Occipital lobe (tissue), 2 donors: ENCODE data around the gene TOM1L2. TPM values are rescaled to one million over a fixed set of nuclear protein-coding genes. Genes with fewer than 3 reads are reported as not detected.
"Not testable (repeated sequence)": the region's sequence is repeated elsewhere in the genome, so short reads cannot be mapped to it uniquely, and the experiment has no call there.

Experiments
- DNase-seq: peaks from one replicate; lab custom pipeline; 2025; lab: John Stamatoyannopoulos, UW
- total RNA-seq: library from RNA; depleted of rRNA; stranded (reverse); fragments of >200 nt; gene quantifications from one replicate; pipeline ENCODE4 v1.2.3, GENCODE V29; 2014

TOM1L2 gene
- total RNA-seq, 1 donor from 2014 or later: 17.8 TPM

DNA sequence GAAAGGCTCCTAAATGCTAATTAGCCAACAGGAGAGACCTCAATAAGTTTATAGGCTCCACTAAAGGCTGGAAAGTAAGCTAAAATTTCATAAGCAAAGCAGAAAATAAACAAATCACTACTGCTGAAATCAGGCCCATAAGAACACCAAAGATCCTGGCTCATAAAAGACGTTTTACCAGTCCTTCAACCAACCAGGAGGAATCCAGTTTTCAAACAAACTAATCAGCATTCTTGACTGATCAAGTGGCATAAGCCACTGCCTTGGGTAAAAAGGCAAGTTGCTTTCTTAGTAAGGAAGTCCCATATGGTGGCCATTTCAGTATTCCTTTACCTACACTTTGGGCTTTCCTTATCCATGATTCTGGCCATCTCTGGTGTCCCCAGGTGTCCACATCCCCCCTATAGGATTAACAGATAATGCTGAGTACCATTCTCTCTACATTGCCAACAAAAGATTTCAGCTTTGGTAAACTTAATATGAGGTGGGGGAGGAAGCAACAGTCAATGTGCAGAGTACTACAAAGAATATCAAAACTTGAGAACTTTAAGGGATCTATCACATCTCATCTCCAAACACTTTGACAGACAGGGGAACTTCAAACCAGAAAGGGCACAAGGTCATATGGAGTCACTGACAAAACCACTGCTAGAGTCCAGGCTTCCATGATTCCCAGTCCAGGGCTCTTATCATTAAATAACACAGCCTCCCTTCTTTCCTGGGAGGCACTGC is 1.3 kb downstream of the TOM1L2 start:
- DNase-seq: no peak

DNA sequence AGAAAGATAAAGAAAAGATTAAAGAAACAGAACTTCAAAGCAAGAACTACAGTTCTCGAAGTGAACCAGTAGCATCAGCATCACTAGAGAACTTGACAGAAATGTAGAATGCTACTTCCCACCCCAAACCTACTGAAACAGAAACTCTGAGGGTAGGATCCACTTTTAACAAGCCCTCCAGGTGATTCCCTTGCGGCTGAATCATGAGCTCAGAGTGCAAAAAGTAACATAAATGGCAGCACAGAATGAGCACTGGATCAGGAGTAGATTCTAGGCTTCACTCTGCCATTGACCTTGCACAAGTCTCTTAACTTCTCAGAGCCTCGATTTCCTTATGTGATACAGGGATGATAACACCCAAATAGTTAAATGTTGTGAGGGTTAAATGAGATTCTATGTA is 5.8 kb downstream of the TOM1L2 start:
- no peak for DNase-seq

DNA sequence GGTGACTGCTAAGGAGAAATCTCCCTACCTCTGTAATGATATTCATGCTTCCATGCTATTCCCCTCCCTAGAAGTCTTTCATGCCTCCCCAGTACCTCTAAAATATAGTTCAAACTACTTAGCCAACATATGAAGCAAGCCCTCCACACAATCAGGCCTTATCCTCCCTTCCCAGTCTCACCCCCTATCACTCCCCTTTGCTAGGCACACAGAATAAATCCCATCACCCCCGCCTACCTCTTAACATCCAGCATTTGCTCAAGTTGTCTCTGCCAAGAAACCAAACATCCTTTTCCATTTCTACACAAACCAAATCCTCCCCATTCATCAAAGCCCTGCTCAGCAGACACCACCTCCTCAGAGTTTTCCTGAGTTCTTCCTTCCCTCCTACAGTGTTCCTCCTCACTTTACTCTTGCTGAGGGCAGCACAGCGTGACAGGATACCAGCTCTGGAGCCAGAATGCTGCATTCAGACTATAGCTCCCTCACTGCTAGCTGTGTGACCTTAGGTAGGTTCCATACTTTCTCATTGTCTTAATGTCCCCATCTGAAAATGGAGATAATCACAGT is 7.0 kb downstream of the TOM1L2 start:
- DNase-seq: no peak

DNA sequence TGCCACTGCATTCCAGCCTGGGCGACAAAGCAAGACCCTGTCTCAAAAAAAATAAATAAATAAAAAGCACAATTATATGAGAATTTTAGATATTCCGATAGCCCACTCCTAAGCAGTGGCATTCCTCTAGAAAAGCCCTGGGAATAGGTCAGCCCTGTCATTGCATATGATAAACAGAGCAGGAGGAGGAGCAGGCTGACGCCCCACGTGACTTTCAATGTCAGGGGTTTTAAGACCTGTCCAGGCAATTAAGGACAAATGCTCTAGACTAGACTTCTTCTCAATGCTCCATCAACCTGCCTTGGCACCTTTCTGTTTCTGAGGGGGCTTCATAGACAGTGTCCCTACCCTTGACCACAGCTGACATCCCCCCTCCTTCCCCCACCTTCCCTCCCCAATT is 7.5 kb downstream of the TOM1L2 start:
- DNase-seq: no peak

DNA sequence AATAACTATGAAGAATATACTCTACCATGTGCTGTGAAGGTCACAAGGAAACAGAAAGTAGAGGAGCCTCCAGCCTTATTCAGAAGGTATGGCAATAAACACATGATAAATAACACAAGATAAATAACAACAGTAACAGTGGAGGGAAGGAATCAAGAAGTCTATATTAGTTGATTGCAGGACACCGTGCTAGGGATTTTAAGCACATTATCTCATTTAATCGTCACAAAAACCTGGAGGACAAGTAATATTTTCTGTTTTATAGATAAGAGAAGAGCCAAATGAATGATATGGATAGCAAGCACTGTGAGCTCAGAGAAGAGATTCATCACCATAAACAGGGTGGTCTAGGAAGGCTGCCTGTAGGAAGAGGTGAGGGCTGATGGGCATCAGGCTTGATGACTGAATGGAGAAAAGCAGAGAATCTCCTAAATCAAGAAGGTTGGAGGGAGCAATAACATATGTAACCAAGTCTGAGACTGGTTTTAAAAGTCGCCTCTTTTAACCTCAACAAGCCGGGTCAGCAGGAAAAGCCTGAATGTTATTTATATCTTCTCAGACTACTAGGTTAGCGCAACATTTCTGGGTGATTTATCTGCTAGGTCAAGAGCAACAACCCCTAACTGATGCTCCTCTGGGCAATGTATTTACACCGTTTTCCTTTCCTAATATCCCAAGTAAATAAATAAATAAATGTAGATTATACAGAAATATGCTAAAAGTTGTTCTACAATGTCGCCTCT is 8.3 kb downstream of the TOM1L2 start:
- no peak for DNase-seq

DNA sequence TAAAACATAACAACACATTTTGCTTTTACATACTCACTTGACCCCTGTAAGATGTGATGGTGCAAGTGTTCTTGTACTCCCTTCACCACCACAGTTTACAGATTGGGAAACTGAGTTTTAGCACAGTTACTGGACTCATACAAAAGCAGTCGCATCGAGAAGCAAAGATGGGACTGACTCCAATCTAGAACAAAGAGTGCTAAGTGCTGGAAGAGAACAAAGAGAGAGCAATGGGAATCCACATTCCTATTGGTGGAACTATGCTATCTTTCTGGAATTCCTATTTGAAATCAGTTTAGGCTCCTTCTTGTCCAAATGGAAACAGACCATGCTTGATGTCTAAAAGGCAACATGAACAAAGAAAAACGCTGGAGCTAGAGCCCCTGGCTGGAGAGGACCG is 9.1 kb downstream of the TOM1L2 start:
- DNase-seq: no peak

DNA sequence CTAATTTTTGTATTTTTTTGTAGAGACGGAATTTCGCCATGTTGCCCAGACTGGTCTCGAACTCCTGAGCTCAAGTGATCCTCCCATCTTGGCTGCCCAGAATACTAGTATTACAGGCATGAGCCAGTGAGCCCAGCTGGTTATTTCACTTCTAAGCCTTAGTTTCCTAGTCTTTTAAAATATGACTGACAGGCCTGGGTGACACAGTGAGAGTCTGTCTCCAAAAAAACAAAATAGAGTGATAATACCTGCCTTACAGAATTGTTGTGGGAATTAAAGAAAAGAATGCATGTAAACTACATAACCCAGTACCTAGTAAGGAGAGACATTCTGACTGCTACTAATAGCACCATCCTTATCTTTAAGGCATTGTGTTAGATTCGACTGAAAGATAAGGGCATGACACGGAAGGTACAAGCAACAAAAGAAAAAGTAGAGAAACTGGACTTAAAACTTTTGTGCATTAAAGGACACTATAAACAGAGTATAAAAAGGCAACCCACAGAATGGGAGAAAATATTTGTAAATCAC is 11.6 kb downstream of the TOM1L2 start:
- no peak for DNase-seq

DNA sequence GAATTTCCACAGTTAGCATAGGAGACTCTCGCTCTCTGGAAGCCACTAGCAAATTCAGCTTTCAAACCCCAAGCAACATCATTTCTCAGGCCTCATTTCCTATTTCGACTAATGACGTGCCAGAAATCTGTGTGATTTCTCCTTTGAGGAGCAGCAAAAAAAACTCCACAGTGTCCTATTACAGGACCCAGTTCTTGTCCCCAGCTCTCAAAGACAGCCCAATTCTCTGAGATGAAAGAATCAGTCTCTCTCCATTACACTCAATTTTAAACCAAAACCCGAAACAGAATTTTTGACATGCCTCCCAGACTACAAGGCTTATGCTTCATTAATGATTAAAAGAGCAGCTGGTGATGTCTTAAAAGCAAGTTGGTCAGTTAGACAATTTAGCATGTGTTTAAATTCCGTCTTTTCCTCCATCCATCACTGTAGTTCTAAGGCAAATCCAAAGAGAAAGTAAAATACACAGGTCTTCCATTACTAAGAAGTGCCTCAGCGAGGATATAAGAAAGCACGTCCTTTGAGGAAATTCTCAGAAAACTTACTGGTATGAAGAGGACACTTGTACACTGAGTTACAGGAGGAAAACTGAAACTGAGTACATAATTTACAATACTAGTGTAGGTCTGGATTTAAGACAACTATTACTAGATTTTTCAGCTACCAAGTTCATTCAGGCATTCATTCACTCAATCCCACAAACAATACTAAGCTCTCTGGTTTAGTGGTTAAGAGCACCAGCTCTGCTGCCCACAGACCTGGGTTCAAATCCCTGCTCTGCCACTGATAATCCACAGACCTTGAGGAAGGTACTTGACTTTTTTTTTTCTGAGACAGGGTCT is 12.5 kb downstream of the TOM1L2 start:
- no peak for DNase-seq

DNA sequence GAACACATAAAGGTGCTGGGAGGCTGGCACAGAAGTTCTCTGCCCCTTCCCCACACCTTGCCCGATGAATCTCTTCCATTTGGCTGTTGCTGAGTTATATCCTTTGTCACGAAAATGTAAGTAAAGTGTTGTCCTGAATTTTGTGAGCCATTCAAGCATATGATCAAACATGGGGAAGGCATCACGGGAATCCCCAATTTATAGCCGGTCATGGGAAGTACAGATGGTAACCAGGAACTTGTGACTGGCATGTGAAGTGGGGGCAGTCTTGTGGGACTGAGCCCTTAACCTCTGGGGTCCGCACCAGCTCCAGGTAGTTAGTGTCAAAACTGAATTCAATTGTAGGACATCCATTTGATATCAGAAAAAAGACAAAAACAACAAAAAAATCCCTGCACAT is 13.2 kb downstream of the TOM1L2 start:
- DNase-seq: no peak

DNA sequence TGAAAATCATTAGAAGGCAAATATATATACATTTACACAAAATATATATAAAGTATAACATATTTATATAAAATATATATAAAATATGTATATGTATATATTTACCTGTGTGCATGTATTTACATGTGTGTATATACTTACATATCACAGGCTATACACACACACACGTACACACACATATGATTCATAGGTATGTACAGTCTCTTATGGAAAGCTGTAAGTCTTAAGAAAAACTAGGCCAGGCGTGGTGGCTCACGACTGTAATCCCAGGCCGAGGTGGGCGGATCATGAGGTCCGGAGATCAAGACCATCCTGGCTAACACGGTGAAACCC is 14.7 kb downstream of the TOM1L2 start:
- no peak for DNase-seq

DNA sequence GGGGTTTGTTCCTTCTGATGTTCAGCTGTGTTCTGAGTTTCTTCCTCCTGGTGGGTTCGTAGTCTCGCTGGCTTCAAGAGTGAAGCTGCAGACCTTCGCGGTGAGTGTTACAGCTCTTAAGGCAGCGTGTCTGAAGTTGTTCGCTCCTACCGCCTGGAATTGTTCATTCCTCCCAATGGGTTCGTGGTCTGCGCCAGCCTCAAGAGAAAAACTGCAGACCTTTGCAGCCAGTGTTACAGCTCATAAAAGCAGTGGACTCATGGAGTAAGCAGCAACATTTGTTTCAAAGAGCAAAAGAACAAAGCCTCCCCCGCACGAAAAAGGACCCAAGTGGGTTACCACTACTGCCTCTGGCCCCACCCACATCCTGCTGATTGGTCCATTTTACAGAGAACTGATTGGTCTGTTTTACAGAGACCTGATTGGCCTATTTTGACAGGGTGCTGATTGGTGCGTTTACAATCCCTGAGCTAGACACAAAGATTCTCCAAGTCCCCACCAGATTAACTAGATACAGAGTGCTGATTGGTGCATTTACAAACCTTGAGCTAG is 16.3 kb downstream of the TOM1L2 start:
- DNase-seq: not testable (repeated sequence)

DNA sequence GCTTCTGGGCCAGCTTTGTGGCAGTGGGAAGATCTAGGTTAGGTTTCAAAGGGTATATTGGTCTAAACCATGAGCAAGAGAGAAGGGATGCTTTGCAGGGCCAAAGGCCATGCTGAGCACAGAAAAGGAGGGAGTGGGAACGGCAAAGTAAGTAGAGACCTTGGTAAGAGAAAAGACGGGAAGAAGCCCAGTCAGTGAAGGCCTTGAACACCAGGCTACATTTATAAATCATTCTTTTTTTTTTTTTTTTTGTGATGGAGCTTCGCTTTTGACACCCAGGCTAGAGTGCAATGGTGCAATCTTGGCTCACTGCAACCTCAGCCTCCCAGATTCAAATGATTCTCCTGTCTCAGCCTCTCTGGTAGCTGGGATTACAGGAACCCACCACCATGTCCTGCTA is 18.1 kb downstream of the TOM1L2 start:
- DNase-seq: no peak

DNA sequence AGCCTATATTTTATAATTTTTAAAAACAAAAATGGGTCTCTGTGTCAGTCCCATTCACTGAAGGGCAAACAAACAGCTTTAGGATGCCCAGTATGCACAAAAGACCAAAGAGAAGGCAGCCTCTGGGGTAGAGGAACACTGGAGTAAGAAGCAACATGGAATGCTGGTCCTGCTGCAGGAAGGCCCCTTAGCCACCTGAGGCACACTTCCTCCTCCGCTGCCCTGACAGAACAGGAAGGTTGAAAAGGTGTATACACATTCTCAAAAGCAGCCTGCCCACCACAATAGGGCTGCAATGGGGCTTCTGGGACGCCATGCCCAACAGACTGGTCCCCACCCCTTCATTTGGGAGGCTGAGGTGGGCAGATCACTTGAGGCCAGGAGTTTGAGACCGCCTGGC is 19.5 kb downstream of the TOM1L2 start:
- DNase-seq: no peak

DNA sequence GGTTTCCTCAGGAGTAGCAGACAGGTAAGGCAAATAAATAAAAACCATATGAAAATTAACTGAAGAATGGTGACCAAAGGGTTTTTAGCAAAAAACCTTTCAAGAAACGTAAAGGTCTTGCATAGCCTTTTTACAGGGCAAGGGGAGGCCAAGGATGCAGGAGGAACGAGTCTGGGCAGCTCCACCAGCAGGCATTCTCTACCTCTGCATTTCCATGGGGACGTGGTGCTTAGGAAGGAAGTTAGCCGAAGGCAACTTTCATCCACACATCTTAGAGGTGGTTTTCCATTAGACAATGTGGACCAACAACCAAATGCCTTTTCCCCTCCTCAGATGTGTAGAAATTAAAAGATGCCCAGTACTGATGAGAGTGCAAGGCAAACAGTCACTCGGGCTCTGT is 20.7 kb downstream of the TOM1L2 start:
- DNase-seq: no peak

DNA sequence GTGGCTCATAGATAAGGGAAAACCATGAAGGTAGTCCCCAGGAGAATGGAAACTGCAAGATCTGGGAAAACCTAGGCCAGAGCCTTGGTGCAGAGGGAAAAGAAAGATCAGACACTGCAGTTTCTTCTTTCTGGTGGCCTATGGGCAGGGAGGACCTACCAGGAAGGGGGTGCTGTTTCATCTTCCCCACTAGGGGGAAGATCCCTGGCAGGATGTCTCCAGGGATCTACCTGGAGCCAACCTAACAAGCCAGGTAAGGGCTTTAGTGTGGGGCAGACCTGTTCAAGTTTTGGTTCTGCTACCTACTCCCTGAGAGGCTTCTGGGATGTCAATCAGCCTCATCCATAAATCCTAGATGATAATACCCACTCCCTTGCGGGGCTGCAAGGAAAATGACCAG is 21.4 kb downstream of the TOM1L2 start:
- no peak for DNase-seq

DNA sequence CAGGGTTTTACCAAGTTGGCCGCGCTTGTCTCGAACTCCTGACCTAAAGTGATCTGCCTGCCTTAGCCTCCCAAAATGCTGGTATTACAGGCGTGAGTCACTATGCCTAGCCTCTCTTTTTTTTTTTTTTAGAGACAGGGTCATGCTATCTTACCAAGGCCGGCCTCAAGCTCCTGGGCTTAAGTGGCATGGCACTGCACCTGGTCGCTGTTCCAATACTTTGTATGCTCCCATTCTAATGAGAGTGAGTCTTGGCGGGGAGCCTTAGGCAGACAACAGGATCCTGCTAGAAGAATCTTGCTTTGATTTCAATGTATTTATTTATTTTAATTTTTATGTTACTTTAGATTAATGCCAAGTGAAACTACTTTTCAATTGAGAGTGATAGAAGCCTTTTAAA is 21.9 kb downstream of the TOM1L2 start:
- DNase-seq: no peak

DNA sequence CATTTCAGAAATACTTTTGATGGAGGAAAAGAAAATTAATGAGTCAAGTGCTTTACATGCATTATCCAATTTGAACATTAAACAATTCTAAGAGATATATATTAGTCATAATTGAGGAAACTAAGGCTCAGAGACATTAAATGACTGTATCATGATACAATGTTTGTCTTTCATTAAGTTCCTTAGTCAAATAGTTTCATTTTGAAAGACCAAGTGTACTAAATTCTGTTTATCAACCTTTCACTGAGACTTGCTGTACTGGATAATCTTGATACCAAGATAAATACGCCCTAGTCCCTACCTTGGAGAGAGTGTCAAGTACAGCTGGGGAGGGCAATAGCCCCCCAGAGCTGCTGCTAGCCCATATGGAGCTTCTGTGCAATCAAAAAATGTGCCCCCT is 24.2 kb downstream of the TOM1L2 start:
- DNase-seq: no peak

DNA sequence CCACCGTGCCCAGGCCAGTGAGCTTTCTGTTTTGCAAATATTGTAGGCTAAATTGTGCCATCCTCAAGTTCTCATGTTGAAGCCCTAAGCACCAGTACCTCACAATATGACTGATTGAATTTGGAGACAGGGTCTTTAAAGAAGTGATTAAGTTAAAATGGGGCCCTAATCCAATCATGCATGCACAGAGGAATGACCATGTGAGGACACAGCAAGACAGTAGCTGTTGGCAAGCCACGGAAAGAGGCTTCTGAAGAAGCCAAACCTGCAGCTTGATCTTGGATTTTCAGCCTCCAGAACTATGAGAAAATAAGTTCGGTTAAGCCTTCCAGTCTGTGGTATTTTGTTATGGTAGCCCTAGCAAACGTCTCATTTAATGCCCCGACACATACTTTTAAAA is 24.9 kb downstream of the TOM1L2 start:
- DNase-seq: no peak

DNA sequence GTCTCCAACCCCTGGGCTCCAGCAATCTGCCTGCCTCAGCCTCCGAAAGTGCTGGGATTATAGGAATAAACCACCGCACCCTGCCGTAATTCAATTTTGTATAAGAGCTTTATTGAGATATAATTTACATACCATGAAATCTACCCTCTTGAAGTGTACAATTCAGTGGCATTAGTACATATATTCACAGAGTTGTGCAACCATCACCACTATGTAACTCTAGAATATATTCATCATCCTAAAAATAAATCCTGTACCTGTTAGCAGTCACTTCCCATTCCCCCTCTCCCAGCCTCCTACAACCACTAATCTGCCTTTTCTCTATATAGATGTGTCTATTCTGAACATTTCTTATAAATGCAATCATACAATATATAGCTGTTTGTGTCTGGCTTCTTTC is 26.1 kb downstream of the TOM1L2 start:
- DNase-seq: no peak

DNA sequence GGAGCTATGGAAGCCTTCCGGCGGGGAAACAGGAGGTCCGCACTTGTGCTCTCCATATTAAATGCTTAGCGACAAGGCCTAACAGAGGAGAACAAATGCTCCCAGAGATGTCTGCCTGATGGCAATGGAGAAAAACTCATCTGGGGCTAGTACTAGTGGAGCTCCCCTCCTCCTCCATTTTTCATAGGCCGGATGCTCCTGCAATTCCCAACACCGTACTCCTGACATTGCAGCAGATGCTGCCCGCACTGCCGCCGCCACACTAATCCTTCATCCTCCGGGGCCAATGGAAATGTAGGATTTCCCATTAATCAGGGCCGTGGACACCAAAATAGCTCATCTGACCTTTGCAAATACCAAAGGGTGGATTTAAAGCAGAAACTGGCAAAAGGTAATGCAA is 27.5 kb downstream of the TOM1L2 start:
- no peak for DNase-seq

DNA sequence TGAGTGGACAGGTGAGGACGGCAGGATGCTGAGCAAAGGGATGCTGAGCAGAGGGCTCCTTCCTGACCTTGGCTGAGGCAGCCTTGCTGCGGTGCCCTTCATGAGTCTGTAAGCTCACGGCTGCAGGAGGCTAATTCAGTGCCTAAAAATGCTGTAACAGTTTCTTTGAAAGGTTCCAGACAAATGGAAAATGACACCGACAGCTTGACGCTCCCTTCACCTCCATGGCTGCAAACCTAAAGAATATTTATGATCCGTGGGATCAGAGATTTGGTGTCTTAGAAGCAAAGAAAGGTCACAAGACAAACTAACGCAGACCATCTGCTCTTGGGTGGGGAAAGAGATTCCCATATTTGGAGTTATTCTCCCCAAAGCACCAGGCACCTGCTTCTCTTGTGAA is 28.0 kb downstream of the TOM1L2 start:
- no peak for DNase-seq
